Calu3 (cell line): ENCODE data around the gene USH2A. TPM values are rescaled to one million over a fixed set of nuclear protein-coding genes. Genes with fewer than 3 reads are reported as not detected.
A peak's percentile ranks its signal among the peaks of the same experiment; 100 is the strongest.

Experiments used
- BruUV-seq: library from RNA; stranded (reverse); fragments of 400-500 nt; replicated peaks from 2 replicates; lab custom pipeline; 2021; lab: Mats Ljungman, UMichigan
- CTCF ChIA-PET: fragments of 300-600 bp; sonication (Branson Sonifier 250); formaldehyde crosslinking; loops from one replicate; lab custom pipeline; 2022; ENCODE audit warnings: antibody characterized with exemption; lab: Charles Lee
- DNase-seq: peaks from one replicate; pipeline ENCODE4 v3.0.0; 2022
- H3K27ac Mint-ChIP-seq: one replicate; pipeline ENCODE4 v1.8.0; 2022; ENCODE audit warnings: mixed read lengths; ENCODE audit not compliant: unreplicated experiment
- H3K27me3 Mint-ChIP-seq: one replicate; pipeline ENCODE4 v1.8.0; 2022; ENCODE audit warnings: mixed read lengths; ENCODE audit not compliant: unreplicated experiment
- H3K36me3 Mint-ChIP-seq: one replicate; pipeline ENCODE4 v1.8.0; 2022; ENCODE audit warnings: mild to moderate bottlenecking, moderate library complexity, mixed read lengths; ENCODE audit not compliant: insufficient read depth, unreplicated experiment
- H3K4me1 Mint-ChIP-seq: one replicate; pipeline ENCODE4 v1.8.0; 2022; ENCODE audit warnings: mild to moderate bottlenecking, low read depth, mixed read lengths; ENCODE audit not compliant: unreplicated experiment
- H3K4me3 Mint-ChIP-seq: one replicate; pipeline ENCODE4 v1.8.0; 2022; ENCODE audit warnings: mild to moderate bottlenecking, low read depth, moderate library complexity, mixed read lengths; ENCODE audit not compliant: unreplicated experiment
- H3K9me3 Mint-ChIP-seq: one replicate; pipeline ENCODE4 v1.8.0; 2022; ENCODE audit warnings: low read depth, mixed read lengths; ENCODE audit not compliant: unreplicated experiment
- CTCF ChIP-seq: fragments of 200-600 bp; IDR thresholded peaks from one replicate; pipeline ENCODE4 v1.8.0; 2022; ENCODE audit warnings: antibody characterized with exemption; ENCODE audit not compliant: unreplicated experiment
- intact Hi-C: fragments of 100-400 bp; cut with micrococcal nuclease; formaldehyde crosslinking; loops from one replicate; pipeline ENCODE4 v1.10.0; 2022; ENCODE audit not compliant: unreplicated experiment
- total RNA-seq: library from RNA; stranded (reverse); gene quantifications from 2 replicates; pipeline ENCODE4 v1.2.3, GENCODE V29; 2022

USH2A gene
- total RNA-seq, 1 experiment from 2014 or later, result not detected

GRCh38 chr1:216215169-216215568 is 208.1 kb downstream of the USH2A start:
- no peaks in the 10 kb centered on the region for H3K9me3 Mint-ChIP-seq
- no TSS peak for BruUV-seq
- no peak overlapping the region for H3K27ac Mint-ChIP-seq
- H3K36me3 Mint-ChIP-seq, result no peaks in the 10 kb centered on the region
- H3K4me3 Mint-ChIP-seq, result no peak overlapping the region
- TF ChIP-seq CTCF, result no peak
- CTCF ChIA-PET, result no interaction called here
- H3K27me3 Mint-ChIP-seq, result no peaks in the 10 kb centered on the region
- intact Hi-C loops, result no loop called here
- DNase-seq, result no peak
- H3K4me1 Mint-ChIP-seq, result peaks cover 6% of the 10 kb centered on the region

GRCh38 chr1:216212826-216213225 is 210.4 kb downstream of the USH2A start:
- no TSS peak for BruUV-seq

GRCh38 chr1:216210081-216210480 is 213.2 kb downstream of the USH2A start:
- DNase-seq, result peak; percentile 57
- H3K36me3 Mint-ChIP-seq, result no peaks in the 10 kb centered on the region
- H3K27ac Mint-ChIP-seq, result no peak overlapping the region
- intact Hi-C loops, result no loop called here
- CTCF ChIA-PET, result interaction anchor here (0.7 to 3.9 kb wide), 3 partner anchors 11 to 1805 kb away, joined by 4 to 27 read pairs (median 4); no protein-coding TSS in a partner anchor
- no peaks in the 10 kb centered on the region for H3K9me3 Mint-ChIP-seq
- H3K27me3 Mint-ChIP-seq, result no peaks in the 10 kb centered on the region
- TF ChIP-seq CTCF, result no peak
- BruUV-seq, result no TSS peak
- H3K4me3 Mint-ChIP-seq, result no peak overlapping the region
- H3K4me1 Mint-ChIP-seq, result peaks cover 22% of the 10 kb centered on the region

More at GRCh38 chr1:216212826-216213225, 210.4 kb downstream of the USH2A start:
- Mint-ChIP-seq H3K9me3 (no peaks in the 10 kb centered on the region), H3K27ac (no peak overlapping the region), H3K36me3 (no peaks in the 10 kb centered on the region), H3K27me3 (no peaks in the 10 kb centered on the region), H3K4me3 (no peak overlapping the region), H3K4me1 (peaks cover 14% of the 10 kb centered on the region)
- intact Hi-C loops, result no loop called here
- no peak for TF ChIP-seq CTCF
- DNase-seq, result no peak
- CTCF ChIA-PET, result no interaction called here

- H3K4me1 Mint-ChIP-seq, result peaks cover 22% of the 10 kb centered on the region
- H3K36me3 Mint-ChIP-seq, result no peaks in the 10 kb centered on the region
- H3K27me3 Mint-ChIP-seq, result no peaks in the 10 kb centered on the region
- BruUV-seq, result no TSS peak
- no peak overlapping the region for H3K27ac Mint-ChIP-seq
- no peaks in the 10 kb centered on the region for H3K9me3 Mint-ChIP-seq
- CTCF ChIA-PET, result interaction anchor here (3.9 kb wide), 1 partner anchor 12 kb away, joined by 27 read pairs; no protein-coding TSS in a partner anchor
- TF ChIP-seq CTCF, result no peak
- intact Hi-C loops, result no loop called here
- no peak overlapping the region for H3K4me3 Mint-ChIP-seq
- DNase-seq, result no peak
Observed at GRCh38 chr1:216209125-216209524, 214.1 kb downstream of the USH2A start.
